Pericardium fibroblast (primary cell): ENCODE data around the gene RHBG. TPM values are rescaled to one million over a fixed set of nuclear protein-coding genes. Genes with fewer than 3 reads are reported as not detected.

Experiments
- total RNA-seq: library from RNA; depleted of rRNA; stranded (reverse); fragments of >200 nt; gene quantifications from 2 replicates; pipeline ENCODE4 v1.2.3, GENCODE V29; 2015

Gene RHBG, protein sequence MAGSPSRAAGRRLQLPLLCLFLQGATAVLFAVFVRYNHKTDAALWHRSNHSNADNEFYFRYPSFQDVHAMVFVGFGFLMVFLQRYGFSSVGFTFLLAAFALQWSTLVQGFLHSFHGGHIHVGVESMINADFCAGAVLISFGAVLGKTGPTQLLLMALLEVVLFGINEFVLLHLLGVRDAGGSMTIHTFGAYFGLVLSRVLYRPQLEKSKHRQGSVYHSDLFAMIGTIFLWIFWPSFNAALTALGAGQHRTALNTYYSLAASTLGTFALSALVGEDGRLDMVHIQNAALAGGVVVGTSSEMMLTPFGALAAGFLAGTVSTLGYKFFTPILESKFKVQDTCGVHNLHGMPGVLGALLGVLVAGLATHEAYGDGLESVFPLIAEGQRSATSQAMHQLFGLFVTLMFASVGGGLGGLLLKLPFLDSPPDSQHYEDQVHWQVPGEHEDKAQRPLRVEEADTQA
- not detected in 2 replicates for total RNA-seq

DNA sequence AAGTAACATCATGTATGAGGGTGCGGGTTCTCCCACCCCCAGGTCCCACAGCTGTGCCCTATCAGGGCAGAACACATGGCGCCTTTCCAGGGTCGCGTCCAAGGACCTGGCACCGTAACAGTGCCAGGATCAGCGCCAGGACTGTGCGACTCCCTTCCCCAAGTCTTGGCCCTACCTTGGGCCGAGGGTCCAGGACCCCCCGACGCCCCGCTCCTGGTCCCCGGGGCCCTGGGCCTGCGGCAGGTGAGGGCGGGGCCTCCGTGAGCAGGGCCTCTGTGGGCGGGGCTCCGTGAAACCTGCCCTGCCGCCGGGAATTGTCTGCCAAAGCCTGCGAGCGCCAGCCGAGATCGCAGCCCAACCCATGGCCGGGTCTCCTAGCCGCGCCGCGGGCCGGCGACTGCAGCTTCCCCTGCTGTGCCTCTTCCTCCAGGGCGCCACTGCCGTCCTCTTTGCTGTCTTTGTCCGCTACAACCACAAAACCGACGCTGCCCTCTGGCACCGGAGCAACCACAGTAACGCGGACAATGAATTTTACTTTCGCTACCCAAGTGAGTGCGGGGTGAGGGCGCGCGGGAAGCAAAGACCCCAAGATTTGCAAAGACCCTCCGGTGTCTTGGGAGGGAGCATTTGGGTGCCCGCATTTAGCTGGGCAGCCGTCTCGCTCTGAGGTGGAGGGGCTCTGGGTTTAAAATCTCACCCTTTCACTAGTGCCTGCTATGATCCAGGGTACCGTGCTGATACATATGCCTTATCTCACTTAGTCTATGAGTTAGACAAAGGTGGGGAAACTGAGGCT is at the start of gene RHBG:
TSS of gene RHBG (plus strand) at position 323 of the 796 bp plus-strand sequence. CDS start at position 362, 39 bp downstream.

DNA sequence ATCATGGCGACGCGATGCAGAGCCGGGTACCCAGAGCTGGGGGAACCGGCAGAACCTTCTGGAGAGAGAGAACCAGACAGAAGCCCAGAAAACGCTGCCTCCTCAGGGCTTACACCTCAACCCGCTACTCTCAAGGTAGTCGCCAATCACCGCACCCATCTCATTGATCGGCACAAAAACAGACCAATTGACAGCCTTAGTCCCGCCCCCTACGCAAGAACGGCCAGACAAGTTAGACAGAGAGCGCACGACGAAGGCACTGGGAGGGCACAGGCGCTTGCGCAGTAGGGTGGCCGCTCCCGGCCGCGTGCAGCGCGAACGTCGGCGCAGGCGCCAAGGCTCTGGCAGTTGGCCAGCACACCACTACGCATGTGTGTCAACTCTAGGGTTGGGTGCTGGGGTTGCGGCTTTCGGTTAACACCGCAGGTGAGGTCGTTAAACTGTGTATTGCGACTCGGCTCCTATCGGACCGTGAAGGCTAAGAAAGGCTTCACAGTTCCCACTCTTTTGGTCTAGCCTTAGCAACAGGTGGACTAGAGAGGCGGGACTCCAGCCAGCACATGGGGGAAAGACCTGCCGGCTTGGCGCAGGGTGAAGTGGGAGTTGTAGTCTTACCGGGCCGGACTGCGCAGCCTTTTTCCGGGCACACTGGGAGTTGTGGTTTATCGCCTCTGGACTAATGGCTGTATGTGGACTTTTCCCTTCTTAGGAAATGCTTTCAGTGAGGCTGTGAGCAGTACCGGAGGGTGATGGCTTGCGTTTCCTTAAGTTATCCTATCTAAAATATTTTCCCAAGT is 30.6 kb upstream of the RHBG start, which contains the start of the genes CCT3 and TSACC:
TSS of gene CCT3 (minus strand) at position 113 of the 797 bp plus-strand sequence. CDS start at position 5, 108 bp downstream.
TSS of gene TSACC (plus strand) at position 347 of the 797 bp plus-strand sequence. CDS start 1,232 bp downstream, outside the sequence.

Other genes with a start within 250 kb of the RHBG start
- 0.47 and 1.6 TPM in 2 replicates for gene SEMA4A, start 215.6 kb upstream of the RHBG start, total RNA-seq
- gene SLC25A44, start 175.1 kb upstream of the RHBG start, total RNA-seq = 9.9 and 14.2 TPM in 2 replicates
- 42.0 and 46.9 TPM in 2 replicates for gene PMF1, start 156.2 kb upstream of the RHBG start, total RNA-seq
- not detected in 2 replicates for gene BGLAP, start 127.0 kb upstream of the RHBG start, total RNA-seq
- gene PAQR6, start 121.2 kb upstream of the RHBG start, total RNA-seq = 0.43 and 0.47 TPM in 2 replicates
- 33.3 and 39.1 TPM in 2 replicates for gene SMG5, start 86.4 kb upstream of the RHBG start, total RNA-seq
- 1.5 and 3.1 TPM in 2 replicates for gene TMEM79, start 84.9 kb upstream of the RHBG start, total RNA-seq
- 87.5 and 108 TPM in 2 replicates for gene GLMP, start 73.5 kb upstream of the RHBG start, total RNA-seq
- not detected in 2 replicates for gene VHLL, start 69.9 kb upstream of the RHBG start, total RNA-seq
- gene CCT3, start 30.9 kb upstream of the RHBG start, total RNA-seq = 248 TPM in 2 replicates
- not detected in 2 replicates for gene TSACC, start 30.7 kb upstream of the RHBG start, total RNA-seq
- 15.8 and 27.2 TPM in 2 replicates for gene MEF2D, start 131.6 kb downstream of the RHBG start, total RNA-seq
- gene IQGAP3, start 203.4 kb downstream of the RHBG start, total RNA-seq = 0.58 and 0.85 TPM in 2 replicates
- gene TTC24, start 210.5 kb downstream of the RHBG start, total RNA-seq = not detected in 2 replicates
- 61.6 and 67.2 TPM in 2 replicates for gene NAXE, start 222.6 kb downstream of the RHBG start, total RNA-seq
- gene GPATCH4, start 232.3 kb downstream of the RHBG start, total RNA-seq = 8.4 and 13.9 TPM in 2 replicates